PC-3 (cell line): ENCODE data around the gene LAMC2. TPM values are rescaled to one million over a fixed set of nuclear protein-coding genes. Genes with fewer than 3 reads are reported as not detected.
"Not testable (repeated sequence)": the region's sequence is repeated elsewhere in the genome, so short reads cannot be mapped to it uniquely, and the experiment has no call there.

Experiments used
- ATAC-seq: fragments of 200-7000 bp; cut with Tn5 transposase; 2 replicates; pipeline ENCODE4 v1.9.1; 2020; ENCODE audit warnings: mild to moderate bottlenecking, moderate library complexity
- BruUV-seq: library from RNA; stranded (reverse); fragments of 400-500 nt; replicated peaks from 2 replicates; lab custom pipeline; 2021; lab: Mats Ljungman, UMichigan
- CTCF ChIA-PET: fragments of 300-600 bp; sonication (Branson Sonifier 250); formaldehyde crosslinking; loops from one replicate; lab custom pipeline; 2022; ENCODE audit warnings: antibody characterized with exemption; lab: Charles Lee
- POLR2A ChIA-PET: fragments of 300-600 bp; sonication (Branson Sonifier 250); formaldehyde crosslinking; loops from one replicate; lab custom pipeline; 2022; ENCODE audit warnings: antibody characterized with exemption; ENCODE audit not compliant: unreplicated experiment; lab: Charles Lee
- DNase-seq: peaks from one replicate; pipeline ENCODE4 v3.0.0-alpha.2; 2015
- H2AFZ ChIP-seq: fragments of 300-600 bp; sonication (generic); 2 replicates; pipeline ENCODE4 v1.6.0; 2016; ENCODE audit warnings: antibody characterized with exemption, low read length
- H3F3A ChIP-seq: fragments of 300-600 bp; sonication (generic); one replicate; pipeline ENCODE4 v1.6.0; 2017; ENCODE audit warnings: antibody characterized with exemption, low read length, control low read depth, mild to moderate bottlenecking; ENCODE audit not compliant: unreplicated experiment
- H3K27ac ChIP-seq: fragments of 300-600 bp; sonication (generic); 2 replicates; pipeline ENCODE4 v1.5.1; 2016; ENCODE audit warnings: mild to moderate bottlenecking, low read length
- H3K27me3 ChIP-seq: fragments of 300-600 bp; sonication (generic); 2 replicates; pipeline ENCODE4 v1.6.1; 2016; ENCODE audit warnings: low read length, mixed read lengths
- H3K36me3 ChIP-seq: fragments of 300-600 bp; sonication (generic); 2 replicates; pipeline ENCODE4 v1.6.1; 2016; ENCODE audit warnings: low read depth, mixed run types, low read length, mixed read lengths
- H3K4me1 ChIP-seq: fragments of 300-600 bp; sonication (generic); 2 replicates; pipeline ENCODE4 v1.5.1; 2016; ENCODE audit warnings: low read length; ENCODE audit not compliant: insufficient read depth
- H3K4me2 ChIP-seq: fragments of 300-600 bp; sonication (generic); 2 replicates; pipeline ENCODE4 v1.6.0; 2016; ENCODE audit warnings: low read length
- H3K4me3 ChIP-seq: fragments of 300-600 bp; sonication (generic); 2 replicates; pipeline ENCODE4 v1.5.1; 2016; ENCODE audit warnings: mild to moderate bottlenecking, low read length, mixed read lengths
- H3K79me2 ChIP-seq: fragments of 300-600 bp; sonication (generic); 2 replicates; pipeline ENCODE4 v1.6.1; 2017; ENCODE audit warnings: low read length, mixed read lengths
- H3K9ac ChIP-seq: fragments of 300-600 bp; sonication (generic); 2 replicates; pipeline ENCODE4 v1.6.0; 2016; ENCODE audit warnings: mild to moderate bottlenecking, low read length
- H3K9me2 ChIP-seq: fragments of 300-600 bp; sonication (generic); replicated peaks from 2 replicates; pipeline ENCODE4 v1.6.1; 2016; ENCODE audit warnings: mixed run types, low read length, mixed read lengths
- H3K9me3 ChIP-seq: fragments of 300-600 bp; sonication (generic); 2 replicates; pipeline ENCODE4 v1.6.1; 2016; ENCODE audit warnings: low read length, mixed read lengths
- H4K20me1 ChIP-seq: fragments of 300-600 bp; sonication (generic); 2 replicates; pipeline ENCODE4 v1.6.1; 2016; ENCODE audit warnings: low read length, mixed read lengths
- CTCF ChIP-seq: fragments of 300-600 bp; sonication (generic); conservative IDR thresholded peaks from 2 replicates; pipeline ENCODE4 v1.5.1; 2017; ENCODE audit warnings: antibody characterized with exemption, low read depth, mild to moderate bottlenecking, low read length
- EZH2 ChIP-seq: fragments of 300-600 bp; sonication (generic); IDR thresholded peaks from one replicate; pipeline ENCODE4 v1.6.1; 2017; ENCODE audit warnings: antibody characterized with exemption, mild to moderate bottlenecking, low read length; ENCODE audit not compliant: unreplicated experiment
- EZH2phosphoT487 ChIP-seq: fragments of 300-600 bp; sonication (generic); IDR thresholded peaks from 2 replicates; pipeline ENCODE4 v1.6.1; 2018; ENCODE audit warnings: mild to moderate bottlenecking, antibody characterized with exemption, low read length, borderline replicate concordance
- intact Hi-C: fragments of 100-400 bp; cut with micrococcal nuclease; formaldehyde crosslinking; loops from 2 replicates; pipeline ENCODE4 v1.9.0; 2023
- total RNA-seq: library from RNA; depleted of rRNA; stranded (reverse); fragments of >200 nt; gene quantifications from 2 replicates; pipeline ENCODE4 v1.2.3, GENCODE V29; 2014

LAMC2 gene
- total RNA-seq, 1 experiment from 2014 or later, result 105 TPM

GRCh38 chr1:183239220-183239742 lies 53.2 kb downstream of the LAMC2 start:
- ATAC-seq (no peak), DNase-seq (no peak)
- ChIA-PET CTCF (no interaction called here), POLR2A (no interaction called here)
- Histone ChIP-seq H3K9me2 (no peaks in the 10 kb centered on the region), H3K27ac (no peak overlapping the region), H3K9me3 (no peaks in the 10 kb centered on the region), H3K4me3 (no peak overlapping the region), H3K4me2 (no peak overlapping the region), H2AFZ (no peak overlapping the region), H3K79me2 (no peaks in the 10 kb centered on the region), H3K9ac (no peak overlapping the region), H3F3A (peaks cover 10% of the 10 kb centered on the region), H3K36me3 (peaks cover 69% of the 10 kb centered on the region), H3K4me1 (peaks cover 16% of the 10 kb centered on the region), H3K27me3 (no peaks in the 10 kb centered on the region), H4K20me1 (no peaks in the 10 kb centered on the region)
- intact Hi-C loops, result loop anchor here (10.0 kb wide), 1 partner anchor 164 kb away; no protein-coding TSS in a partner anchor
- BruUV-seq, result no TSS peak
- TF ChIP-seq EZH2 (no peak), CTCF (no peak), EZH2phosphoT487 (no peak)

GRCh38 chr1:183239793-183240525 lies 53.9 kb downstream of the LAMC2 start:
- H3K27me3 ChIP-seq, result no peaks in the 10 kb centered on the region
- H3K9me2 ChIP-seq, result no peaks in the 10 kb centered on the region
- peaks cover 72% of the 10 kb centered on the region for H3K36me3 ChIP-seq
- H3K4me2 ChIP-seq, result no peak overlapping the region
- TSS peak; percentile 7 for BruUV-seq
- H3K9ac ChIP-seq, result no peak overlapping the region
- no peak overlapping the region for H2AFZ ChIP-seq
- H3K4me3 ChIP-seq, result no peak overlapping the region
- H3K27ac ChIP-seq, result no peak overlapping the region
- no peak for DNase-seq
- H3K9me3 ChIP-seq, result no peaks in the 10 kb centered on the region
- peaks cover 10% of the 10 kb centered on the region for H3K4me1 ChIP-seq
- ChIA-PET POLR2A (no interaction called here), CTCF (no interaction called here)
- peaks cover 10% of the 10 kb centered on the region for H3F3A ChIP-seq
- H3K79me2 ChIP-seq, result no peaks in the 10 kb centered on the region
- TF ChIP-seq EZH2phosphoT487 (no peak), EZH2 (no peak), CTCF (no peak)
- intact Hi-C loops, result loop anchor here (10.0 kb wide), 1 partner anchor 165 kb away; no protein-coding TSS in a partner anchor
- no peak for ATAC-seq
- H4K20me1 ChIP-seq, result no peaks in the 10 kb centered on the region

GRCh38 chr1:183240526-183240825 lies 54.4 kb downstream of the LAMC2 start:
- Histone ChIP-seq H3K36me3 (peaks cover 69% of the 10 kb centered on the region), H3K27me3 (no peaks in the 10 kb centered on the region), H3K9me3 (no peaks in the 10 kb centered on the region), H3K4me1 (peaks cover 5% of the 10 kb centered on the region), H3K27ac (no peak overlapping the region), H4K20me1 (no peaks in the 10 kb centered on the region), H3K4me2 (no peak overlapping the region), H3K9me2 (no peaks in the 10 kb centered on the region), H3K4me3 (no peak overlapping the region), H3F3A (peaks cover 5% of the 10 kb centered on the region), H3K9ac (no peak overlapping the region), H3K79me2 (no peaks in the 10 kb centered on the region), H2AFZ (no peak overlapping the region)
- BruUV-seq, result no TSS peak
- ATAC-seq (no peak), DNase-seq (no peak)
- ChIA-PET CTCF (no interaction called here), POLR2A (no interaction called here)
- TF ChIP-seq EZH2, result no peak
- TF ChIP-seq EZH2phosphoT487, result no peak
- no peak for TF ChIP-seq CTCF
- intact Hi-C loops, result no loop called here

- H3K9me3 ChIP-seq, H2AFZ ChIP-seq, intact Hi-C loops, H3K9me2 ChIP-seq, POLR2A ChIA-PET, H3K4me2 ChIP-seq, DNase-seq, H3K27ac ChIP-seq, H3K9ac ChIP-seq, BruUV-seq, H3K4me1 ChIP-seq, H4K20me1 ChIP-seq, H3K79me2 ChIP-seq, H3K4me3 ChIP-seq, ATAC-seq, H3K27me3 ChIP-seq, CTCF ChIA-PET, H3F3A ChIP-seq: not testable (repeated sequence)
- H3K36me3 ChIP-seq, result peaks cover 65% of the 10 kb centered on the region
These were observed 54.8 kb downstream of the LAMC2 start for GRCh38 chr1:183240853-183241252.
